NCI-H1105 treated with DMSO at 0.1 percent for 48 hours (cell line): Measurements from ENCODE around the gene NAXD.
"Not testable (repeated sequence)": the region's sequence is repeated elsewhere in the genome, so short reads cannot be mapped to it uniquely, and the experiment has no call there.

Experiments
- DNase-seq: peaks from one replicate; lab custom pipeline; 2025; lab: John Stamatoyannopoulos, UW

NAXD gene

DNA sequence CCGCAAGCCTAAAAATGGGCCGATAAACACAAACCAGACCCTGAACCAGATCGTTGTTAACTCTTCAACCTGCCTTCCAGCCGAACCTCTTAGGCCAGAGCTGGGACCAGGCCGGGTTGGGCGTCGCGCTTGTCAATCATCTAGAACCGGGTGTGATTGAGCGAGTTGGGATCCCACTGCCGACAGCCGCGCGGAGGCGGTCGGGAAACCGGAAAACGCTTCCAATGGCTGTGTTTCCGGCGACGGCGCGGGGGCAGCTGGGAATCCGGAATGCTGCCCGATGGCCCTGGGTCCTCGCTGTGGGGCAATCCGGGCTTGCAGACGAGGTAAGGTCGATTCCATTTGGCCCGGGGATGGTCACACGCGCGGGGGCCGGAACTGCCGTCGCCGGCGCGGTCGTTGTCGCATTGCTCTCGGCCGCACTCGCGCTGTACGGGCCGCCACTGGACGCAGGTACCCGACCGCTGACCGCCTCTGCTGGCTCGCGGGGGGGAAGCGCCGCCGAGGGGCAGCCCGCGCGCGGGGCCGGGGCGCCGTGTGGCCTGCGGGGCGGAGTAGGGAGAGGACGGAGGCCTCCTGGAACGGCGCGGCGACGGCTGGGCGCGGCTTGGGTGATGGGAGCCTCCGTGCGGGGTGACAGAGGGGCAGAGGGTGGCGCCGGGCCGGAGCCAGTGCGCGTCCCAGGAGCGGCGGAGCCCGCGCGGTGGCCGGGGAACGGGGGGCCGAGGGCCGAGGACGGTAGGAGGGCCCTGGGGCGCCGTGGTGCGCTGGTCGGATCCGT, at the start of gene NAXD:
Gene NAXD (plus strand): TSS at position 224 of the 781 bp plus-strand sequence. CDS start 57 bp downstream, at position 281.
- DNase-seq, result peak; percentile 96

DNA sequence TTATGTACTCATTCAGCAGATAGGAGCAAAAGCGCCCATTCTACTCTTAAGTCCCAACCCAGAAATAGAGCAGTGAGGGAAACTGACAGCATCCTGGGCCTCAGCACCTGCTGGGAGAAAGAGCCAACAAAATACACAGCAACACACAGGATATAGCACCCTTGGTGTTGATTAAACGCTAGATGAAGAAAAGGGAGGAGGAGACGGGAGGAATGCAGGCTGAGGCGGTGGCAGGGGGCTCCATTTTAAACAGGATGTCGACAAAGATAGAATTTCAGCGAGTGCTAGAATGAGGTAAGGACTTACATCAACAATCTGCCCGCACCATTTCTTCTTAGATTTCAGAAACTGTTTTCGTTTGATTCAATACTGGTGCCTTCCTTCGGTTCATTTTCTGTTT, 49.2 kb upstream of the NAXD start:
- no peak for DNase-seq

DNA sequence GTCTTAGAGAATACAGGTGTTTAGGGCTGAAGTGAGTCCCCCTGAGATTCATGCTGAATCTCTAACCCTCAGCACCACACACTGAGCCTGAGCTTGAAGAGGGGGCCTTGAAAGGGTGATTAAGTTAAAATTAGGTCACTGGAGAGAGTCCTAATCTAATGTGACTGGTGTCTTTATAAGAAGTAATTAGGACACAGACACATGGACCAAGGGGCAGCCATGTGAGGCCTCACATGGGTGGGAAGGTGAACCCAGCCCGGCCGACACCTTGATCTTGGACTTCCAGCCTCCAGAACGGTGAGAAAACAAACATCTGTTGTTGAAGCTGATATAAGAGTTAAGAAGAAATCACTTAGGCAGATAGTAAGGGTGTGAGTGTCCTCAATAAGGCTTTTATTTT, 46.7 kb upstream of the NAXD start:
- DNase-seq, result no peak

DNA sequence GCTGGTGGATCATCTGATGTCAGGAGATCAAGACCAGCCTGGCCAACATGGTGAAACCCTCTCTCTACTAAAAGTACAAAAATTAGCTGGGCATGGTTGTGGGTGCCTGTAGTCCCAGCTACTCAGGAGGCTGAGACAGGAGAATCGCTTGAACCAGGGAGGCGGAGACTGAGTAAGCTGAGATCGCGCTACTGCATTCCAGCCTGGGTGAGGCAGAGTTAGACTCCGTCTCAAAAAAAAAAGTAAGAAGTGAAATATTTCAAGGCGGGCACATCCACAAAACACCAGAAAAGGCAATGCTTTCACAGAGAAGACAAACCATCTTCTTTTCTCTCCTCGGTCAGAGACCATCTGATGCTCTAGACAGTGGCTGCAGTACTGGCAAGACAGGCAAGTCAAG, 45.4 kb upstream of the NAXD start:
- DNase-seq, result not testable (repeated sequence)

DNA sequence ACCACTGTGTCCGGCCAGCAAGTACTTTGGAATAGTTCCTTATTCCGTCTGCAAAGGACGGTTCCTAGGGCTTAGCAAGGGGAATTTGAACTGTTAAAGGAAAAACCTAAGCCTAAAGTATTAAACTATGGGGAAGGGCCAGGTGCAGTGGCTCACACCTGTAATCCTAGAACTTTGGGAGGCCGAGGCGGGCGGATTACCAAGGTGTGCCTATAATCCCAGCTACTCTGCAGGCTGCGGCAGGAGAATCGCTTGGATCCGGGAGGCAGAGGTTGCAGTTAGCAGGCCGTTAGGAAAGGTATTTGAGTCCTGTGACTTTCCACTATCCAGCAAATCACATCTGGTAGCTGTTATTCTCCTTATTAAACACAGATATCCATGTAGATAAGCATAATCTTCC, 44.5 kb upstream of the NAXD start:
- no peak for DNase-seq

DNA sequence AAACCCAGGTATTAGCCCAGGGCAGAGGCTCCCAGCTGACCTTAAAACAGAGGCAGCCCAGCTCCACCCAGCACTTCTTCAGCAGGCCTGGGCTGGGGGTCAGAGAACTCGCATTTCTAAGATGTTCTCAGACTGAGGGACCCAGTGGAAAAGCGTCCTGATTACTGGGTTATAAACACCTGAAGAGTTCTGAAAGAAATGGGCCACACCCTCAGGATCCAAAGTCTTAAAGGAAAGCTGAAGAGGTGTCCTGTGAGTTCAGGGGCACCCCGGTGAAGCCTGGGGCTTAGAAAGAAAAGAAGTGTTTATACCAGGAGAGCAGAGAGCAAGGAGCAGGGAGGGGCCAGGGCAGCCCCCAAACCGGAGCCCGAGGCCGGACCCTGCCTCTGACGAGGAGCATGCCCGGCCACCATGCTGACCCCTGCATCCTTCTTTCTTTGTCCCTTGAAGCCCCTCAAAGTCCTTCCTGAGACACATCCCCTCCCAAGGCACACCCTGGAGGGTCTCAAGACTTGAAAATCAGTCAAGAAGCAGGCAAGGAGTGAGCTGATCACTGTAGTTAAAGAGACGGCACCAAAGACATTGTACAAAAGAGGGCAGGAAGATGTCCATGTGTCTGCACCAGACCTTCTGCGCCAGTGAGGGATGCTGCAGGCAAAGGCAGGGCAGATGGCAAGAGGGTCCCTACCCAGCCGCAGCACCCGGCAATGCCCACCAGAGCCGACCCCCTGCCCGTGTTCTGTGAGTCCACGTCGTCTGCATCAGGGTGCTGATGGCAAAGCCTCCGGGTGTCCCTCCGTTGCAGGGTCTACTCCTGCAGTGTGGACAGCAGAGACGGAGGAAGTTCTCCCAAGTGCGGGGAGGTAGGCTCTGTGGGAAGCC, 43.2 kb upstream of the NAXD start:
- no peak for DNase-seq

DNA sequence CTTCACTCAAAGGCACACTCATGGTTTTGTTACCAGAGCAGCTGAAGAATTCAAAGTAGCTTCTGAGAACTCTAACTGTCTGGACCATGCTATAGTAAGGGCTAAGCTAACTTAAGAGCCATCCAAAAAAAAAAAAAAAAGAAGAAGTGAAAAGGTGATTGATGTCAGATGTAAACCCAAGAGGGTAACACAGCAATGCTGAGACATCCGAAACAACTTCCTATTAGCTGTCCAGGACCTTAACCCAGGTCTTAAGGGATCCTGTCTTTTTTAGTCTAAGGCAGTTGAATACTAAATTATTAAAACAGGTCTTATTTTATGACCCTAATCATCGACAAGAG, 42.6 kb upstream of the NAXD start:
- DNase-seq, result no peak

DNA sequence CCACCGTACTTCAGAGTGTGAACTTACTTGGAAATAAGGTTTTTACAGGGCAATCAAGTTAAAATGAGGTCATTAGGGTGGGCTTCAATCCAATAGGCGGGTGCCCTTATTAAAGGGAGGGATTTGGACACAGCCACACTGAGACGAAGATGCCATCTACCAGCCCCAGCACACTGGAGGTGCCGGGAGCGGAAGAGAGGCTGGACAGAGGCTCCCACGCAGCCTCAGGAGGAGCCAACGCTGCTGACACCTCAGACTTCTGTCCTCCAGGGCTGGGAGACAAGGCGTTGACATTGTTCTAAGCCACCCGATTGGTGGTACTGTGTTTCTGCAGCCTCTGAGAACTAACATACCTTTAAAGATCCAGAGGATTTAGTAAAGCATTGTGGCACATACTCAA, 41.2 kb upstream of the NAXD start:
- no peak for DNase-seq

DNA sequence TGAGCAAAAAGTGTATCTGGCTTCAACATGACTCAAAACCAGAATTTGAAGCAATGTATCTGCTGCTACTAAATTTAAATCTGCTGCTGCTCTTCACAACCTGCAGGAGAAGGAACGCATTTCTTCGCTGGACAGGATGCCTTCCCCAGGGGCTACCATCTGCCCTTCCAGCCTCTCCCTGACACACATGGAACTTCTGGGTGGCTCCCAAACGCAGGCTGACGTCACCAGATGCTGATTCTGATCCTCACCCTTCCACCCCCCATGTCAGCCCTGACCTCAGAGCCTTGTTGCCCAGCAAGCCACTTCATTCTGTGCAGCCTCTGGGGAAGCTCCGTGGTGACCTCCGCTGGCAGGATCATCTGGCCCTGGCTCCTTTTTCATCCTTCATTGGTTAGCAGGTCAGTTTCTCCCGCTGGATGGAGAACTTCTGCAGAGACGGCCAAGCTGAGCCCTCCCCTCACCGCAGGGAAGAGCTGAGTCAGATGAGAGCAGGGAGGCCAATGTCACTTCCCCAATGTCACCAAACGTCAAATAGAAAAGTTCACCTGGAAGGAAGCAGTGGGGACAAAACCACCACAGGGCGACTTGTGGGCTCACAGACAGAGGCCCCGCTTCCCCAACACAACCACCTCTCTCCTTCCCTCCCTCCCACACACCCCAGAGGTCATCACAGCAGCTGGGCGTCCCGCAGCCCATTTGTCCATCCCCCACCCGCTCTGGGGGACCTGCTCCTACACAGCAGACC, 39.8 kb upstream of the NAXD start:
- DNase-seq, result no peak

DNA sequence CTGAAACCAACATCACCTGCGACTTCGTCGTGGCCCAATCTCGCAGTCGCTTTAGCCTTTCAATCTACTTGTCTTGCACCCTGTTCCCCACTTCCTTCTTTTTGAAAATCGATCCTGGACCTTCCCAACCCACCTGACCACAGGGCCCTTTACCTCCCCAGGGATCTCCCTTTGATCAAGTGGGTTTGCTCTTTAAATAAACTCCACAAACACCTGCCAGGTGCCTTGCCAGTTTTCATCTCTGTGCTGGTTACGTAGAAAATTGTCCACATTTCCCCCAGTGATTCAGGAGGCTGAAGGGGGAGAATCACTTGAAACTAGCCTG, 39.3 kb upstream of the NAXD start:
- no peak for DNase-seq

DNA sequence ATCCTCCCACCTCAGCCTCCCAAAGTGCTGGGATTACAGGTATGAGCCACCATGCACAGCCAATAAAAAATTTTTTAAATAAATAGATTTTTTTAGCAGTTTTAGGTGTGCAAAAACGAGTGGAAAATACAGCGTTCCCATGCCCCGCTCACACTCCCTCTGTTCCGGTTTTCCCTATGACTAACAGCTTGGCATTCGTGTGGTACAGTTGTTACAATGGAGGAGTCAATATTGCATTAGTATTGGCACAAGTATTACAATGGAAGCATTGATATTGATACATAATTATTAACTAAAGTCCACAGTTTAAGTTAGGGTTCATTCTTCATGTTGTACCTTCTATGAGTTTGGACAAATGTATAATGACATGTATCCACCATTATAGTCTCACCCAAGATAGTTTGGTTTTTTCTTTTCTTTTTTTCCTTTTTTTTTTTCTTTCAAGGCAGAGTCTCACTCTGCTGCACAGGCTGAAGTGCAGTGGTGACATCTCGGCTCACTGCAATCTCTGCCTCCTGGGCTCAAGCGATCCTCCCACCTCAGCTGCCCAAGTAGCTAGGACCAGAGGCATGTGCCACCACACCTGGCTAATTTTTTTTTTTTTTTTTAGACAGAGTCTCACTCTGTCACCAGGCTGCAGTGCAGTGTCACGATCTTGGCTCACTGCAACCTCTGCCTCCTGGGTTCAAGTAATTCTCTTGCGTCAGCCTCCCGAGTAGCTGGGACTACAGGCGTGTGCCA, 38.4 kb upstream of the NAXD start:
- no peak for DNase-seq

DNA sequence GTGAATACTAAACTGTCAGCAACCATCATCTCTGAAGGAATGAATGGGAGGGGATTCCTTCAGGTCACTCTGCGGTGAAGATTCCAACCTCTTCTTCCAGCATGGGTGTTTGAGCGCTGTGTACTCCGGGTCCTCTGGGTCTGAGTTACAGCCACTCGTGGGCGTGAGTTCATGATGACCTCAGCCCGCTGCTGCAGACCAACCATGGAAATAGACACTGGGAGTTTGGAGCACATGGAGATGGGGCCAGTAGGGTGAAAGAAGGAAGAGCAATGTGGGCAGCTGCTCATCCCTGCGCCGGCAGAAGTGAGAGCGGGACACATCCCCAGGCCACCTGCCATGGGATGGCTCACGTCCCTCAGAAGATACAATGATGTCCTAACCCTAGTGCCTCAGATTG, 37.0 kb upstream of the NAXD start:
- no peak for DNase-seq

DNA sequence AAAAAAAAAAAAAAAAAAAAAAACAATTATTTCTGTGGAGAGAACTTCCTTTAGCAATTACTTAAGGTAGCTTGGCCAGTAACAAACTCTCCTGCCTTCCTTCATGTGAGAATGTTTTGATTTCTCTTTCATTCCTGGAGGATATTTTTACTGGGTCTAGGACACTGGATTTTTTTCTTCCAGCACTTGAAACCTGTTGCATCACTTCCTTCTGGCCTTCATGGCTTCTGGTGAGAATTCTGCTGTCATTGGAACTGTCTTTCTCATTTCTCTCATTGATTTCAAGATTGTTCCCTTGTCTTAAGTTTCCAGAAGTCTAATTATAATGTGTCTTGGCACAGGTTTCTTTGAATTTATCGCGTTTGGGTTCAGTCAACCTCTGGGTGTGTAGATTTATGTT, 34.5 kb upstream of the NAXD start:
- no peak for DNase-seq

DNA sequence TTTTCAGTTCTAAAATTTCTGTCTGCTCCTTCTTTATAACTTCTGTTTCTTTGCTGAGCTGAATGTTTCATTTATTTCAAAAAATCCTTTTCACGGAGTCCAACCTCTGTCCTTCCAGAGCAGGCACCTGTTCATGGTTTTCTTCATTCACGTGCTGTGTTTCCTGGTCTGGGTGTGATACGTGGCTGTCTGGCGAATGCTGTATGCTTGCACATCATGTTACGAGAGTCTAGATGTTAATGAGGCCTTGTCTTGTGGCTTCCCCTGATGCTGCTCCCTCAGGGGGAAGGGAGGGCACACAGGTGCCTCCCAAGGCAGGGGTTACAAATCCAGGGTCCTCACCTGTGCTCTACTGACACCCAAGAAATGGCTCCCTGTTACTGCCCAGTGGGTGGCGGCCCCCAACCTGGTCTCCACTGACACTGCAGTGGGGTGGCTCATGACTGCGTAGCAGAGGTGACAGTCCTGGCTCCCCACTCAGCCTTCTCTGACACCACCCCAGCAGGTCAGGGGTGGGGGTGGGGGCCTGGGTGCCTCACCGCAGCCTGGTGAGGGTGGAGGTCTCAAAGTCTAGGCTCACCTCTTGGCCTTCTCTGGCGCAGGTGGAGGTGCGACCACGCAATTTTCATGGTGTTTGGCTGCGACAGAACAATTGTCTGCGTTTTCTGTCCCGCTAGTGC, 33.7 kb upstream of the NAXD start:
- DNase-seq, result no peak

DNA sequence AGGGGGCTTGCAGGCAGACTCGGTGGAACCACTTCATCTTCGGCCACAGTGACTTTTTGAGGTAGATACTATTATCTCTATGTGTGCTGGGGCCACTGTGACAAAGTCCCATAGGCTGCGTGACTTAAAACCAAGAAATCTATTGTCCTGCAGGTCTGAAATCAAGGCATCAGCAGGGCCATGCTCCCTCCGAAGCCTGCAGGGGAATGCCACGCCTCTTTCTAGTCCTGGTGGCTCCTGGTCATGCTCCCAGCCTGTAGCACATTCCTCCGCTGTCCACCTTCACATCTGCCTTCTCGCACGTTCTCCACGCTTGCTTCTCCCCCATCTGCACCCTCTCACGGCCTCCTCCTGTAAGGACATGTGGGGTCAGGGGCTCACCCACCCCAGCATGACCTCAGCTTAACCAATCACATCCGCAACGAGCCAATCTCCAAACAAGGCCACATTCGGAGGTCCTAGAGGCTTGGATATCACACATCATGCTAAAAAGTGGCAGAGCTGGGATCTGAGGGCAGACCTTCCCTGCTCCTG, 32.9 kb upstream of the NAXD start:
- no peak for DNase-seq

DNA sequence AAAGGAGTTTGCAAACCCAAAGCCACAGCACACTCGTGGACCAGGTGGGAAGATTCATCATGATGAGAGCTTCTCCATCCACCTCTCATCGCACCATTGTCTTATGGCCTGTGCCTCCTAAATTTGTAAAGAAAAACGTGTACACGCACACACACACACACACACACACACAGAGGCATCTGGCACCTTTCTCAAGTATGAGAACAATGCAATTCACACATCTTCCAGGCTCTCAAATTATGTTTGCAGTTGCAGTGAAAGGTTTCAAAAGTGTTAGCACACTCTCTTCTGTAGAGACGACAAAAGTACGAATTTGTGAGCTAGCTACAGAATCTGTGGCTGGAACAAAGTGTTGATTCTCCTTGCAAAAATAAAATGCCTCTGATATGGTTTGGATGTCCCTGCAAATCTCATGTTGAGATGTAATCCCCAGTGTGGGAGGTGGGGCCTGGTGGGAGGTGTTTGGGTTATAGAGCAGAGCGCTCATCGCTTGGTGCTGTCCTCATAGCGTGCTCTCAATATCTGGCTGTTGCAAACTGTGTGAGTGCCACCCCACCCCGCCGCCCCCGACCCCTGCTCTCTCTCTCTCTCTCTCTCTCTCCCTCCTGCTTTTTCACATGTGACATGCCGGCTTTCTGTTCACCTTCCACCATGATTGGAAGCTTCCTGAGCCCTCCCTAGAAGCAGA, 32.0 kb upstream of the NAXD start:
- no peak for DNase-seq

DNA sequence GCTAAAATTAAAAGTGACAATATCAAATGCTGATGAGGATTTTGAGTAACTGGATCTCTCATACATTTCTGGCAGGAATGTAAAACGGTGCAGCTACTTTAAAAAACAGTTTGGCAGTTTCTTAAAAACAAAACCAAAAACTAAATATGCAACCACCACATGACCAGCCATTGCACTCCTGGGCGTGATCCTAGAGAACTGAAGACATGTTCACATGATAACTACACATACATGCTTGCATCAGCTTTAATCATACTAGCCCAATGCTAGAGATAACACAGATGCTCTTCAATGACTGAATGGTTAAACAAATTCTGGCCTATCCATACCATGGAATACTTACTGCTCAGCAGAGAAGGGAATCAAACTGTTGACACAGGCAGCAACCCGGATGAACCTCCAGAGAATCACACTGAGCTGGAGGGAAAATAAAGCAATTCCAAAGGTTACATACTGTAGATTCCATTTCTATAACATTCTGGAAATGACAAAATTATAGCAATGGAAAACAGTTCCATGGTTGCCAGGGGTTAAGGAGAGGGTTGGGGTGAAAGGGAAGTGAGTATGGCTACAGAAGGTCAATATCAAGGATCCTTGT, 25.5 kb upstream of the NAXD start:
- no peak for DNase-seq

DNA sequence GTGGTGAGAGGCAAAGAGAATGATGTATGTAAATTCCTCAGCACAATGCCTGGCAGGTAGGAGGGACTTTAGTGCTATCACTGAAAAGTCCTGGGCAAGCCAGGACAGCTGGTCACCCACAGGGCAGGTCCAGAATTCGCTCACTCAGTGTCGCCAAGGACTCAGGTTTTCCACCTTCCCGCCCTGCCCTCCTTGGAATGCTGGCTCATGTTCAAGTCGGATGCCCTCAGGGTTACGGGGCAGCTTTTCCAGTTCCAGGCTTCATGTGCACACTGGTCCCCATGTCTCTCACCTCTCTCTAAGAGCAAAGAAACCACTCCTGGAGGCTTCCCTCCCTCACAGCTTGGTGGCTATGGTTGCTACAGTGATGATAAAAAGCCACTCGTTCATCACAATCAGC, 24.8 kb upstream of the NAXD start:
- DNase-seq, result no peak

DNA sequence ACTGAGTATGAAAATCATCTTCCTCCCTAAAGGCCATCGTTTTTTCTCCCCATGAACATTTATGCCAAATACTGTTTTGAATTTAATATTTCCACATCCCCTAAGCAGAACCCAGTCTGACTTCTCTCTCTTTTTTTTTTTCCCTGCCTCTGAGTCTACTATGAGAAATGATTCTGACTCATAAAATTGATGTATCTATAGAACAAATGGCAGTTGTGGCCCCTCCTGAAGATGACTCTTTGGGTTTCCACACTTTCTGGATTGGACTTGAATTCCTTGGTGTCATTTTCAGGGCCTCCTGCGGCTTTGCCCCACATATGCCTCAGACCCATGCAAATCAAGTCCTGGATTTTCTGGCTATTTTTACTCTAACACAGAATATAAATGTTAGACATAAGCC, 22.7 kb upstream of the NAXD start:
- DNase-seq, result no peak

DNA sequence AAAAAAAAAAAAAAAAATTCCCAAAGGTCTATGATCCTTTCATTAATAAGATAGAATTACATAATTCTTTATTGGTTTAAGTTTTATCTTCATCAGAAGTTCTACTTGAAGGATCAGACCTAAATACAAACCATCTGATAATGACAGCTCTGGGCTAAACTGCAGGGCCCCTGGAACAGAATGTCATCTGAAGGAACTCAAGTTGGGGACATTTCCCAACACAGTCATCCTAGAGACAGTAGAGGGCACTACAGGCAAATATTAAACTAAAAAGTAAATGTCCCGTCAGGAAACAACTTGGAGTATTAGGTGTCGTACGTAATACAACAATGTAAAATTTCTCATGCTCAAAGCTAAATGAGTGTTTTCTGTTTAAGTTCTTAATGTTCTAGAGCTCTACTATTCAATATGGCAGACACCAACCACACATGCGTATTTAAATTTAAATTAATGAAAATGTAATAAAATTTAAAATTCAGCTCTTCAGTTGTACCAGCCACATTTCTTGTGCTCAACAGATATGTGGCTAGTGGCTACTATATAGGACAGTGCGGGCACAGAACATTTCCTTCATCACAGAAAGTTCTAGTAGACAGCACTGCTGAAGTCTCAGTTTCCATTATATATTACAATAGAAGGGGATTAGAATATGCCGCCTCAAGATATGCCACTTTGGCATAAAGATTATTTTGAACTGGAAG, 21.8 kb upstream of the NAXD start:
- peak; percentile 68 for DNase-seq
